ENCODE results near the gene SETDB2.

GRCh38 chr13:49488563-49488962 lies 44.5 kb downstream of the SETDB2 start:
- TF ChIP-seq POLR2A (IDR thresholded peaks at IDR 0.05; ENCODE audit: low read depth, low read length) (no peak), JUN (IDR thresholded peaks at IDR 0.05; ENCODE audit: borderline replicate concordance, insufficient read depth, insufficient read length, low read depth) (no peak), CTCF (IDR thresholded peaks at IDR 0.05; ENCODE audit: extremely low read depth in 1 of 2, insufficient read depth in 1 of 2, low read depth in 1 of 2, low read length in 2 of 2) (no peak)
